ENCODE results near the gene VPS51.
"Not testable (repeated sequence)": the region's sequence is repeated elsewhere in the genome, so short reads cannot be mapped to it uniquely, and the experiment has no call there.

The VPS51 gene

DNA sequence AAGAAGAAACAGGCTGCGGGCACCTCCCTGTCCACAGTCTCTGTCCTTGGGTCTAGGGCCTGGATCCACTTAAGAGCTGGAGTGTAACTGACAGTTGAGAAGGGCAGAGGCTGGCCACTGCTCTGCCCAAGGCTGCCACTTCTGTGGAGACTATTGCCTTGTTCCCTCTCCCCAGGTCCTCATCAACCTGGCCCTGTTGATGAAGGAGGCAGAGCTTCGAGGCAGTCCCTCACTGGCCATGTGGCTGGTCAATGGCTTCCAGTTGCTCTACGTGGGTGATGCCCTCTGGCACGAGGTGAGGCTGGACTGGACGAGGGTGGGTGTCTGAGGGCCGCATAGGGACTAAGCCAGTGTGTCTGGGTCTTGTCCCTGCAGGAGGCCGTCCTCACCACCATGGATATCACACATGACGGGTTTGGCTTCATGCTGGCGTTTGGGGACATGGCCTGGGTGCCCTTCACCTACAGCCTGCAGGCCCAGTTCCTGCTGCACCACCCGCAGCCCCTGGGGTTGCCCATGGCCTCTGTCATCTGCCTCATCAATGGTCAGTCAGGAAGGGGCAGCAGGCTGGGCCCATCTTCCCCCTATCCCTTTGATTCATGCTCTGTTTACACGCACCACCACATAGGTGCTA lies 18.6 kb downstream of the VPS51 start:
- no peak overlapping the region for H3K4me3 ChIP-seq (ENCODE audit: low read depth, low read length)
- no peak for DNase-seq (ENCODE audit: low read depth)
- TF ChIP-seq, protein P1, sequence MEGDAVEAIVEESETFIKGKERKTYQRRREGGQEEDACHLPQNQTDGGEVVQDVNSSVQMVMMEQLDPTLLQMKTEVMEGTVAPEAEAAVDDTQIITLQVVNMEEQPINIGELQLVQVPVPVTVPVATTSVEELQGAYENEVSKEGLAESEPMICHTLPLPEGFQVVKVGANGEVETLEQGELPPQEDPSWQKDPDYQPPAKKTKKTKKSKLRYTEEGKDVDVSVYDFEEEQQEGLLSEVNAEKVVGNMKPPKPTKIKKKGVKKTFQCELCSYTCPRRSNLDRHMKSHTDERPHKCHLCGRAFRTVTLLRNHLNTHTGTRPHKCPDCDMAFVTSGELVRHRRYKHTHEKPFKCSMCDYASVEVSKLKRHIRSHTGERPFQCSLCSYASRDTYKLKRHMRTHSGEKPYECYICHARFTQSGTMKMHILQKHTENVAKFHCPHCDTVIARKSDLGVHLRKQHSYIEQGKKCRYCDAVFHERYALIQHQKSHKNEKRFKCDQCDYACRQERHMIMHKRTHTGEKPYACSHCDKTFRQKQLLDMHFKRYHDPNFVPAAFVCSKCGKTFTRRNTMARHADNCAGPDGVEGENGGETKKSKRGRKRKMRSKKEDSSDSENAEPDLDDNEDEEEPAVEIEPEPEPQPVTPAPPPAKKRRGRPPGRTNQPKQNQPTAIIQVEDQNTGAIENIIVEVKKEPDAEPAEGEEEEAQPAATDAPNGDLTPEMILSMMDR (IDR thresholded peaks at IDR 0.05; ENCODE audit: low read depth, low read length, missing control alignments), result no peak

DNA sequence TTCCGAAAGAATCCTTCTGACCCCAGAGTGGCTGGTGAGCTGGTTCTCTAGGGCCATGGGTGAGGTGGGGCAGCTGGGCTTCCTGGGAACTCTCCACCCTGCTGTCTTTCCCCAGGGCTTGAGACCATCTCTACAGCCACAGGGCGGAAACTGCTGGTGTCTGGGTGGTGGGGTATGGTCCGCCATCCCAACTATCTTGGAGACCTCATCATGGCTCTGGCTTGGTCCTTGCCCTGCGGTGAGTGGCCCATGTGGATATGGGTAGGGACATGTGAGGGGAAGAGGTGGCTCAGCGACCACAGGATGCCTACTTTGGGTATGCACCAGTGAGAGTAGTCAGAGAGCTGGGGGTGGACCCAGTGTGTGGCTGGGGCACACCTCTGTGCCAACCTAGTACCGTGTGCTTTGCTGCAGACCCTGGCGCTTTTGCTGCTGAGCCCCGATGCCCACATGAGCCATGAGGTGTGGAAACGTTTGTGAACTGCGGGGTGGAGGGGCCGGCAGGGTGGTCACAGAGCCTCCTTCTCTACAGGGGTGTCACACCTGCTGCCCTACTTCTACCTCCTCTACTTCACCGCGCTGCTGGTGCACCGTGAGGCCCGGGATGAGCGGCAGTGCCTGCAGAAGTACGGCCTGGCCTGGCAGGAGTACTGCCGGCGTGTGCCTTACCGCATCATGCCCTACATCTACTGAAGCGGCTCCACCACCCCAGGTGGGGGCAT lies 19.5 kb downstream of the VPS51 start:
- DNase-seq (ENCODE audit: low read depth), result no peak
- TF ChIP-seq, protein P1 (IDR thresholded peaks at IDR 0.05; ENCODE audit: low read depth, low read length, missing control alignments), result no peak
- H3K4me3 ChIP-seq (ENCODE audit: low read depth, low read length), result no peak overlapping the region

- H3K4me3 ChIP-seq (ENCODE audit: low read depth, low read length), result peak overlapping the region; percentile 84
- TF ChIP-seq, protein P1 (IDR thresholded peaks at IDR 0.05; ENCODE audit: low read depth, low read length, missing control alignments), result no peak
- DNase-seq (ENCODE audit: low read depth), result no peak
These were observed 20.6 kb downstream of the VPS51 start for GRCh38 chr11:65116370-65117205.

GRCh38 chr11:65117206-65118096 lies 21.4 kb downstream of the VPS51 start, which contains the start of gene ZNHIT2:
Gene ZNHIT2 (minus strand): TSS chr11:65117701. CDS start chr11:65117653, 48 bp downstream.
- peak within 1 kb of the TSS; percentile 84 for H3K4me3 ChIP-seq (ENCODE audit: low read depth, low read length)
- TF ChIP-seq, protein P1 (IDR thresholded peaks at IDR 0.05; ENCODE audit: low read depth, low read length, missing control alignments), result peak; percentile 91
- peak; percentile 96 for DNase-seq (ENCODE audit: low read depth)

- no peak overlapping the region for H3K4me3 ChIP-seq (ENCODE audit: low read depth, low read length)
- DNase-seq (ENCODE audit: low read depth), result no peak
- TF ChIP-seq, protein P1 (IDR thresholded peaks at IDR 0.05; ENCODE audit: low read depth, low read length, missing control alignments), result no peak
These were observed 22.3 kb downstream of the VPS51 start for GRCh38 chr11:65118097-65118837.

GRCh38 chr11:65118891-65119669 lies 23.1 kb downstream of the VPS51 start:
- not testable (repeated sequence) for H3K4me3 ChIP-seq (ENCODE audit: low read depth, low read length); DNase-seq (ENCODE audit: low read depth)
